H9 (cell line): ENCODE measurements around the gene CYBB. TPM values are rescaled to one million over a fixed set of nuclear protein-coding genes. Genes with fewer than 3 reads are reported as not detected.

Experiments
- DNase-seq: peaks from one replicate; pipeline ENCODE4 v3.0.0-alpha.2; 2017
- H2AFZ ChIP-seq: one replicate; pipeline ENCODE4 v1.6.1; 2013; ENCODE audit warnings: mild to moderate bottlenecking, low read length, control low read depth, moderate library complexity
- H2AK5ac ChIP-seq: 2 replicates; pipeline ENCODE4 v1.6.1; 2013; ENCODE audit warnings: low read length, control low read depth, mixed read lengths; ENCODE audit not compliant: insufficient read length
- H2BK120ac ChIP-seq: one replicate; pipeline ENCODE4 v1.6.1; 2013; ENCODE audit warnings: low read depth, mild to moderate bottlenecking, low read length, control low read depth, inconsistent platforms; ENCODE audit not compliant: poor library complexity, severe bottlenecking
- H2BK12ac ChIP-seq: 2 replicates; pipeline ENCODE4 v1.6.1; 2013; ENCODE audit warnings: low read length, control low read depth, mixed read lengths, low read depth; ENCODE audit not compliant: insufficient read length
- H2BK15ac ChIP-seq: 2 replicates; pipeline ENCODE4 v1.6.1; 2013; ENCODE audit warnings: low read depth, low read length, control low read depth
- H2BK20ac ChIP-seq: one replicate; pipeline ENCODE4 v1.6.1; 2013; ENCODE audit warnings: low read depth, mild to moderate bottlenecking, low read length, control low read depth, inconsistent platforms; ENCODE audit not compliant: poor library complexity, severe bottlenecking
- H2BK5ac ChIP-seq: 2 replicates; pipeline ENCODE4 v1.6.1; 2013; ENCODE audit warnings: low read length, control low read depth, mixed read lengths; ENCODE audit not compliant: insufficient read length
- H3K14ac ChIP-seq: 2 replicates; pipeline ENCODE4 v1.6.1; 2013; ENCODE audit warnings: low read length, control low read depth; ENCODE audit not compliant: insufficient read depth
- H3K18ac ChIP-seq: 2 replicates; pipeline ENCODE4 v1.6.1; 2013; ENCODE audit warnings: low read depth, mild to moderate bottlenecking, mixed read lengths, low read length, control low read depth; ENCODE audit not compliant: insufficient read length
- H3K23ac ChIP-seq: 2 replicates; pipeline ENCODE4 v1.6.1; 2013; ENCODE audit warnings: low read length, control low read depth, mixed read lengths, low read depth; ENCODE audit not compliant: insufficient read length
- H3K23me2 ChIP-seq: 2 replicates; pipeline ENCODE4 v1.6.1; 2013; ENCODE audit warnings: low read depth, mild to moderate bottlenecking, mixed read lengths, low read length, control low read depth; ENCODE audit not compliant: insufficient read length, poor library complexity, severe bottlenecking
- H3K27ac ChIP-seq: 2 replicates; pipeline ENCODE4 v1.5.1; 2013; ENCODE audit warnings: low read length, control low read depth, mixed read lengths, low read depth; ENCODE audit not compliant: insufficient read length
- H3K27me3 ChIP-seq: 2 replicates; pipeline ENCODE4 v1.6.1; 2013; ENCODE audit warnings: low read length, control low read depth, inconsistent platforms; ENCODE audit not compliant: insufficient read depth
- H3K4ac ChIP-seq: 2 replicates; pipeline ENCODE4 v1.6.1; 2013; ENCODE audit warnings: low read depth, mild to moderate bottlenecking, control low read depth, inconsistent platforms, low read length, moderate library complexity
- H3K4me1 ChIP-seq: 2 replicates; pipeline ENCODE4 v1.6.1; 2013; ENCODE audit warnings: low read length, control low read depth, inconsistent platforms; ENCODE audit not compliant: insufficient read depth
- H3K4me2 ChIP-seq: 2 replicates; pipeline ENCODE4 v1.6.1; 2013; ENCODE audit warnings: low read length, control low read depth, mixed read lengths; ENCODE audit not compliant: insufficient read length, insufficient read depth
- H3K56ac ChIP-seq: 2 replicates; pipeline ENCODE4 v1.6.1; 2013; ENCODE audit warnings: low read depth, mild to moderate bottlenecking, mixed read lengths, low read length, control low read depth; ENCODE audit not compliant: insufficient read length
- H3K79me1 ChIP-seq: 2 replicates; pipeline ENCODE4 v1.6.1; 2013; ENCODE audit warnings: low read depth, mild to moderate bottlenecking, moderate library complexity, low read length, control low read depth, inconsistent platforms; ENCODE audit not compliant: insufficient read depth, poor library complexity, severe bottlenecking
- H3K79me2 ChIP-seq: 2 replicates; pipeline ENCODE4 v1.6.1; 2013; ENCODE audit warnings: low read length, control low read depth, inconsistent platforms; ENCODE audit not compliant: insufficient read depth
- H3K9ac ChIP-seq: 2 replicates; pipeline ENCODE4 v1.6.1; 2013; ENCODE audit warnings: low read length, control low read depth, mixed read lengths; ENCODE audit not compliant: insufficient read length; ENCODE audit errors: extremely low read depth
- H3K9me3 ChIP-seq: one replicate; pipeline ENCODE4 v1.6.1; 2013; ENCODE audit warnings: low read depth, low read length, inconsistent platforms; ENCODE audit not compliant: control insufficient read depth
- H3T11ph ChIP-seq: one replicate; pipeline ENCODE4 v1.6.1; 2013; ENCODE audit warnings: mild to moderate bottlenecking, low read length, control low read depth, inconsistent platforms
- H4K20me1 ChIP-seq: one replicate; pipeline ENCODE4 v1.6.1; 2013; ENCODE audit not compliant: control insufficient read depth, insufficient read length, insufficient read depth
- H4K5ac ChIP-seq: 2 replicates; pipeline ENCODE4 v1.6.1; 2013; ENCODE audit warnings: low read depth, mild to moderate bottlenecking, mixed read lengths, low read length, control low read depth; ENCODE audit not compliant: insufficient read length
- H4K8ac ChIP-seq: replicated peaks from 2 replicates; pipeline ENCODE4 v1.6.1; 2013; ENCODE audit warnings: low read length, control low read depth, mixed read lengths, low read depth; ENCODE audit not compliant: insufficient read length
- H4K91ac ChIP-seq: 2 replicates; pipeline ENCODE4 v1.6.1; 2013; ENCODE audit warnings: low read depth, mild to moderate bottlenecking, moderate library complexity, mixed read lengths, low read length, control low read depth; ENCODE audit not compliant: insufficient read length
- H3K27ac Mint-ChIP-seq, 3 experiments: 2 replicates in 2 of 3; 3 replicates in 1 of 3; pipeline ENCODE4 v1.8.0; 2020 to 2021; ENCODE audit warnings: mixed read lengths in 3 of 3, mild to moderate bottlenecking in 1 of 3, moderate library complexity in 1 of 3
- H3K27me3 Mint-ChIP-seq: 2 replicates; pipeline ENCODE4 v1.8.0; 2021; ENCODE audit warnings: low read depth, mild to moderate bottlenecking, moderate library complexity, mixed read lengths
- H3K36me3 Mint-ChIP-seq, 3 experiments: 2 replicates in 2 of 3; 3 replicates in 1 of 3; pipeline ENCODE4 v1.8.0; 2020 to 2021; ENCODE audit warnings: low read depth in 3 of 3, mixed read lengths in 3 of 3; ENCODE audit not compliant: insufficient read depth in 1 of 3
- H3K4me1 Mint-ChIP-seq, 2 experiments: 2 replicates each; pipeline ENCODE4 v1.8.0; 2020; ENCODE audit warnings: mixed read lengths in 2 of 2
- H3K4me3 Mint-ChIP-seq, 2 experiments: 2 replicates in 1 of 2; 3 replicates in 1 of 2; pipeline ENCODE4 v1.8.0; 2020 to 2021; ENCODE audit warnings: mild to moderate bottlenecking in 2 of 2, mixed read lengths in 2 of 2, moderate library complexity in 1 of 2
- H3K9me3 Mint-ChIP-seq, 2 experiments: 2 replicates in 1 of 2; 3 replicates in 1 of 2; pipeline ENCODE4 v1.8.0; 2020; ENCODE audit warnings: mild to moderate bottlenecking in 2 of 2, mixed read lengths in 2 of 2, moderate library complexity in 1 of 2
- WGBS: extraction: QIAGEN DNeasy Blood & Tissue Kit; methylation state at CpG from one replicate; pipeline ENCODE4 v1.1.7; 2013; ENCODE audit warnings: missing lambda C conversion rate, low lambda C conversion rate, mixed read lengths; ENCODE audit not compliant: insufficient read length; ENCODE audit errors: extremely low coverage; 5-methylcytosine and 5-hydroxymethylcytosine counted together
- total RNA-seq: library from RNA; stranded (reverse); gene quantifications from 2 replicates; pipeline ENCODE4 v1.2.1, GENCODE V29; 2021
- TF ChIP-seq, protein P1 (sequence below): fragments of 200-600 bp; sonication (generic); conservative IDR thresholded peaks from 3 replicates; pipeline ENCODE4 v1.8.0; 2021; ENCODE audit warnings: antibody characterized with exemption, mild to moderate bottlenecking

The CYBB gene
- total RNA-seq, 1 experiment from 2014 or later = 0.07 TPM

DNA sequence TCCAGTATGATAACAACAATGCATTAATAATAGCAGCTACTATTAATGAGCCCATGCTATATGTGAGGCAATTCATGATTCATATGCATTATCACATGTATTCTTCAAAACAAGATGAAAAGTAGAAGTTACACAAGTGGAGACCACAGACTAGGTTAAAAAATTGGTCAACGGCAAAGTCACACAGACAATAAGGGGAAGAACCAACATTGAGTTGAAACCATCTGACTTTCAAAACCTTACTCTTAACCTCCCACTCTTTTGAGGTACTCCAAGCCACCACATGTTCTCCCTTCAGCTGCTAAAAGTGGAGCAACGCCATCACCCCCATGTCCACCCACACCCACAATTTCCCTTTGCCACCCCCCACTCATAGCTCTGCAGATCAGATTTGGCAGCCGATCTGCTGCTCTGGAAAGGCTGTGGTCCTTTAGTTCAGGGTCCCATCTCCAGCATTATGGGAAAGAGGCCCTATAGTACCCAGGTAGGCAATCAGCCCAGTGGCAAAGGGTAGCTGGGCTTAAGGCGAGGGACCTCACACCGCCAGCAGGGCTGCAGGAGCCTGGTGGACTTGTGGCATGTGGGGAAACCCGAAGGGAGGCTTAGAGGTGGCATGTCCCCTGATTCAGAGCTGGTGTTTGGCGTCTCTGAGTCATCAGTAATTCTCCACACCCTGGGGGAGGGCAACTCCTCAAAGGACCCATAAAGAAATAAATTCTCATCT is 33.5 kb upstream of the CYBB start:
- Histone ChIP-seq H3K4me2 (no peak overlapping the region), H3K4ac (no peak overlapping the region), H3K79me1 (no peaks in the 10 kb centered on the region), H2BK15ac (no peak overlapping the region), H2BK20ac (no peak overlapping the region), H3K27me3 (no peaks in the 10 kb centered on the region), H2BK5ac (no peak overlapping the region), H3K56ac (no peak overlapping the region), H3K23me2 (no peaks in the 10 kb centered on the region), H2AK5ac (no peak overlapping the region), H2AFZ (no peak overlapping the region), H4K5ac (no peak overlapping the region), H3K79me2 (no peaks in the 10 kb centered on the region), H3K23ac (no peak overlapping the region), H4K91ac (no peak overlapping the region), H2BK120ac (no peak overlapping the region), H3K14ac (no peak overlapping the region), H3T11ph (no peak overlapping the region), H3K9me3 (no peaks in the 10 kb centered on the region), H3K9ac (no peak overlapping the region), H3K18ac (no peak overlapping the region), H4K20me1 (no peaks in the 10 kb centered on the region), H3K27ac (no peak overlapping the region), H2BK12ac (no peak overlapping the region), H3K4me1 (no peaks in the 10 kb centered on the region), H4K8ac (no peak overlapping the region)
- Mint-ChIP-seq H3K27me3 (no peaks in the 10 kb centered on the region), H3K36me3 (peaks cover 0 to 1% (median 0%) of the 10 kb centered on the region in 3 experiments; a peak in 1 of 7 replicates), H3K4me1 (no peaks in the 10 kb centered on the region), H3K9me3 (peaks cover 57 to 58% of the 10 kb centered on the region in 2 experiments), H3K27ac (no peak overlapping the region), H3K4me3 (no peak overlapping the region)
- no peak for DNase-seq
- no CpG with 5 or more reads among the region's 7 CpGs for WGBS
- TF ChIP-seq, protein P1, sequence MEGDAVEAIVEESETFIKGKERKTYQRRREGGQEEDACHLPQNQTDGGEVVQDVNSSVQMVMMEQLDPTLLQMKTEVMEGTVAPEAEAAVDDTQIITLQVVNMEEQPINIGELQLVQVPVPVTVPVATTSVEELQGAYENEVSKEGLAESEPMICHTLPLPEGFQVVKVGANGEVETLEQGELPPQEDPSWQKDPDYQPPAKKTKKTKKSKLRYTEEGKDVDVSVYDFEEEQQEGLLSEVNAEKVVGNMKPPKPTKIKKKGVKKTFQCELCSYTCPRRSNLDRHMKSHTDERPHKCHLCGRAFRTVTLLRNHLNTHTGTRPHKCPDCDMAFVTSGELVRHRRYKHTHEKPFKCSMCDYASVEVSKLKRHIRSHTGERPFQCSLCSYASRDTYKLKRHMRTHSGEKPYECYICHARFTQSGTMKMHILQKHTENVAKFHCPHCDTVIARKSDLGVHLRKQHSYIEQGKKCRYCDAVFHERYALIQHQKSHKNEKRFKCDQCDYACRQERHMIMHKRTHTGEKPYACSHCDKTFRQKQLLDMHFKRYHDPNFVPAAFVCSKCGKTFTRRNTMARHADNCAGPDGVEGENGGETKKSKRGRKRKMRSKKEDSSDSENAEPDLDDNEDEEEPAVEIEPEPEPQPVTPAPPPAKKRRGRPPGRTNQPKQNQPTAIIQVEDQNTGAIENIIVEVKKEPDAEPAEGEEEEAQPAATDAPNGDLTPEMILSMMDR = no peak
